ENCODE measurements around the gene ERP29. TPM values are rescaled to one million over a fixed set of nuclear protein-coding genes. Genes with fewer than 3 reads are reported as not detected.
A peak's percentile ranks its signal among the peaks of the same experiment; 100 is the strongest.
"Not testable (repeated sequence)": the region's sequence is repeated elsewhere in the genome, so short reads cannot be mapped to it uniquely, and the experiment has no call there.

The ERP29 gene
- polyA plus RNA-seq, 3 donors from 2014 or later = 106 to 137 (median 119) TPM

DNA sequence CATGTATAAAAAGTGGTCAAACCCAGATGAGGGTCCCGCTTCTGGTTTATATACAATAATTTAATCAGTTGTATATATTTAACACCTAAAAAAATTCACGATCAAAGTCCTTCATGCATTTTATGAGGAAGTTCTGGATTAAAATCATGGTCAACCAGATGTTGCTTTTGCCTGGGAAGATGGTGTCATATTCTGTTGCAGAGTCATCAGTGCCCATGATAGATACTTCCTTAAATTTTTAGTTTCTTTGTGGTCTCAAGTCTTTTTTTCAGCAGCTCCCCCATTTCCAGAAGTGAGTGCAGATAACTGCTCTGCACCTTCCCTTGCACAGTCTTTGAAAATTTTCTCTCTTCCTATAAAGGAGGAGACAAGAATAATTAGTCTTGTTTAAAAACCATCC lies 16.1 kb downstream of the ERP29 start:
- H3K27ac Mint-ChIP-seq = no peak overlapping the region
- H3K36me3 Mint-ChIP-seq = peaks cover 14 to 29% (median 16%) of the 10 kb centered on the region in 3 donors
- no peak overlapping the region for H3K4me3 Mint-ChIP-seq
- no peaks in the 10 kb centered on the region for H3K9me3 Mint-ChIP-seq
- H3K4me1 Mint-ChIP-seq = peaks cover 5% of the 10 kb centered on the region in 2 donors
- H3K27me3 Mint-ChIP-seq (ENCODE audit: low read depth in 3 of 3) = no peaks in the 10 kb centered on the region
- DNase-seq = no peak

DNA sequence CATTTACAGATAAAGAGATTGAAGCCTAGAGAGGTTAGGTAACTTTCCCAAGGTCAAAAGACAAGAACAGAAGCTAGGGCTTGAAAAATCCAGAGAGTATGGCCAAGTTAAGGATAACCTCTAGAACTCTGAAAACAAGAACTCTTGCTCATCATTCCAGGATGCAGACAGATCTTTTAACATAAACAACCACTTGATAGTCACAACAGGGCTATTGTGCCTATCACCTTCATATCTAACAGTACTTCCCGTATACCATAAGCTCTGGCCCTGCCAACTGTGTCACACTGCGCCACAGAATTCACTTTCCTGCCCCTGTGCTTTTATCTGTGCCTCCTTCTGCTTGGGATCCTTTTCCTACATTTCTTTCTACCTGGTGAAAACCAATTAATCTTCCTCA lies 18.2 kb downstream of the ERP29 start:
- Mint-ChIP-seq H3K27ac (peak overlapping the region in 2 of 6 donors; percentile 4 to 5), H3K4me3 (no peak overlapping the region), H3K9me3 (no peaks in the 10 kb centered on the region), H3K27me3 (ENCODE audit: low read depth in 3 of 3) (no peaks in the 10 kb centered on the region), H3K36me3 (peaks cover 14 to 40% (median 16%) of the 10 kb centered on the region in 3 donors), H3K4me1 (no peaks in the 10 kb centered on the region)
- no peak for DNase-seq

DNA sequence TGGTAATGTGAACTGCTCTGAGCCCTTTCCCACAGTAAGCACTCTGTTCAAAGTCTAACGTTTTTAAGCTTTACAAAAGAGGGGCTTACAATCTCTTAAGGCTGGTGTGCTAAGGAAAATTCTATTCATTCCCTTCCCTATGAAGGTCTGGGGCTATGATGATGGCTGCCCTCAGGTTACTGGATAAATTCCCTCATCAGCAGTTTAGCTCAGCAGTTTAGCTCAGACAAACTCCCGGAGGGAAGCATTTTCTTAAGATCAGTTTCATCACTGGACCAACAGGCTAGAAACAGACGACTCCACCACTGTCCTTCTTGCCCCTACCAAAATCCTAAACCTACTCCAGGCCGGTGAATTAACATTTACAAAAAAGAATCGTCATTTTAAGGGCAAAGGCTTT lies 19.1 kb downstream of the ERP29 start:
- H3K9me3 Mint-ChIP-seq = no peaks in the 10 kb centered on the region
- H3K4me1 Mint-ChIP-seq = no peaks in the 10 kb centered on the region
- peaks cover 14 to 42% (median 17%) of the 10 kb centered on the region in 3 donors for H3K36me3 Mint-ChIP-seq
- H3K27me3 Mint-ChIP-seq (ENCODE audit: low read depth in 3 of 3) = no peaks in the 10 kb centered on the region
- H3K4me3 Mint-ChIP-seq = no peak overlapping the region
- no peak for DNase-seq
- peak overlapping the region in 1 of 6 donors; percentile 40 for H3K27ac Mint-ChIP-seq

DNA sequence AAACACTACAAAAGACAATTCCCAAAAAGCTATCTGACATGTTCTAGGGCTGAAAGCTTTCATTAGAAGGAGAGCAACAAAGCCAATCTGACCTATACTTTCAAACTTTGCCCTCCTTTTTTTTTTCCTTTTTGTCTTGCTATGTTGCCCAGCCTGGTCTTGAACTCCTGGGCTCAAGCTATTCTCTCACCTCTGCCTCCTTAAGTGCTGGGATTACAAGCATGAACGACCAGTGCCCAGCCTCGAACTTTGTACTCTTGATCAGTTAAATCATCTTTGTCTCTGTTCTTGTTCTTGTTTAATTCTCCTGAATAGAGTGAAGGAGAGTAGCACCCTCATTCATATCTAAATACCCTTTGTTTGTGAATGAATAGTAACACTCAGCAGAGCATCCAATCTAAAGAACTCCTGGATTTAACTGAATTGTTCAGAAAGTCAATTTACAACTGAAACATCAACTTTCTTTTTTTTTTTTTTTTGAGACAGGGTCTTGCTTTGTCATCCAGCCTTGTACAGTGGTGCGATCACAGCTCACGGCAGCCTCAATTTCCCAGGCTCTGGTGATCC lies 22.1 kb downstream of the ERP29 start:
- no peaks in the 10 kb centered on the region for H3K9me3 Mint-ChIP-seq
- H3K27ac Mint-ChIP-seq = peak overlapping the region in 2 of 6 donors; percentile 0 to 68
- DNase-seq = no peak
- no peaks in the 10 kb centered on the region for H3K4me1 Mint-ChIP-seq
- H3K4me3 Mint-ChIP-seq = no peak overlapping the region
- H3K27me3 Mint-ChIP-seq (ENCODE audit: low read depth in 3 of 3) = peaks cover 0 to 1% (median 0%) of the 10 kb centered on the region in 3 donors
- H3K36me3 Mint-ChIP-seq = peaks cover 27 to 58% (median 34%) of the 10 kb centered on the region in 3 donors

DNA sequence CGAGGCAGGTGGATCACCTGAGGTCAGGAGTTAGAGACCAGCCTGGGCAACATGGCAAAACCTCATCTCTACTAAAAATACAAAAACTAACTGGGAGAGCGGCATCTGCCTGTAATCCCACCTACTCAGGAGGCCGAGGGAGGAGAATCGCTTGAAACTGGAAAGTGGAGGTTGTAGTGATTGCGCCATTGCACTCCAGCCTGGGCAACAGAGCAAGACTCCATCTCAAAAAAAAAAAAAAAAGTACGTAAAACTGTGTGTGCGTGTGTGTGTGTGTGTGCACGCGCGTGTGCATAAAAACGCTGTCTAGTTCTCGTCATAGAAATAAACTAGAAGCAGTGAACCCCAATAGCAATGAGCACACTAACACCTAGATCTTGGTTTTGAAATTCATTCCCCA lies 23.4 kb downstream of the ERP29 start:
- H3K27me3 Mint-ChIP-seq (ENCODE audit: low read depth in 3 of 3); H3K9me3 Mint-ChIP-seq; H3K4me3 Mint-ChIP-seq; H3K4me1 Mint-ChIP-seq; DNase-seq: not testable (repeated sequence)
- Mint-ChIP-seq H3K36me3 (peaks cover 18 to 51% (median 34%) of the 10 kb centered on the region in 3 donors), H3K27ac (peak overlapping the region in 1 of 6 donors; percentile 23)

DNA sequence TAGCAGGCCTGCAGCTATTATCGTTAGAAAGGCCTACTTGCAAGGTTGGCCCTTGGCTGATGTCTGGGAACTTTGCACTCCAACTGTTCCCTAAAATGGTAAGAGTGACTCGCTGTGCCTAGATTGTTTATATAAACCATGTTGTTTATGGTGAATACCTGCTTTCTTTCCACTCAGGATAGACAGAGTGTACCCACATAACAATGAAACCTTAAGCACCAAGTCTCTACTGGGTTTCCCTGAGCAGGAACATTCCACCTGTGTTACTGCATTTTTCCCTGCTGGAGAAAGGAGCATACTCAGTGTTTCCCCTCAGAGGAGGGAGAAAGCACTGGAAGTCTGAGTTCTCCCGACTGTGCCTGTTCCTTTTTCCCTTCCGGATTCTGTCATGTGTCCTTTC lies 32.8 kb downstream of the ERP29 start:
- DNase-seq = no peak
- Mint-ChIP-seq H3K4me3 (no peak overlapping the region), H3K27ac (peak overlapping the region in 3 of 6 donors; percentile 5 to 65 (median 46)), H3K9me3 (no peaks in the 10 kb centered on the region), H3K27me3 (ENCODE audit: low read depth in 3 of 3) (no peaks in the 10 kb centered on the region), H3K4me1 (no peaks in the 10 kb centered on the region), H3K36me3 (peaks cover 17 to 47% (median 18%) of the 10 kb centered on the region in 3 donors)

DNA sequence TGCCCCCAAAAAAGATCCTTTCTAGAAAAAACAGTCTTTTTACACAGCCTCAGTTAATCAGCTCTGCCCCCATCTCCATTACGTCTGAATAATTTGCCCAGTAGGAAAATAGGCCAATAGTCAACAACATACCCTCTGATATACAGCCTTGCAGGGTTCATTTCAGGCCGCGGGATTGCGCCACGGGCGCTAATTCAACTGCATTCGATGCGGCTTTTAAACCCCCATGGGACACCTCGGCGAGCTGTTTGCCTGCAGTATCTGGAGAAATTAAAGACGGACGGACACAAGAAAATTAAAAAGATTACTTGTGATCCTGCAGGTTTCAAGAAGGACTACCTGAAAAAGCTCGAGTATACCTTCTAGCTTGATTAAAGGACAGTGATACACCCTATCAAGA lies 36.1 kb downstream of the ERP29 start:
- Mint-ChIP-seq H3K36me3 (peaks cover 14 to 51% (median 14%) of the 10 kb centered on the region in 3 donors), H3K27me3 (ENCODE audit: low read depth in 3 of 3) (no peaks in the 10 kb centered on the region), H3K9me3 (no peaks in the 10 kb centered on the region), H3K4me3 (no peak overlapping the region), H3K4me1 (no peaks in the 10 kb centered on the region), H3K27ac (peak overlapping the region in 2 of 6 donors; percentile 27 to 29)
- DNase-seq = no peak

DNA sequence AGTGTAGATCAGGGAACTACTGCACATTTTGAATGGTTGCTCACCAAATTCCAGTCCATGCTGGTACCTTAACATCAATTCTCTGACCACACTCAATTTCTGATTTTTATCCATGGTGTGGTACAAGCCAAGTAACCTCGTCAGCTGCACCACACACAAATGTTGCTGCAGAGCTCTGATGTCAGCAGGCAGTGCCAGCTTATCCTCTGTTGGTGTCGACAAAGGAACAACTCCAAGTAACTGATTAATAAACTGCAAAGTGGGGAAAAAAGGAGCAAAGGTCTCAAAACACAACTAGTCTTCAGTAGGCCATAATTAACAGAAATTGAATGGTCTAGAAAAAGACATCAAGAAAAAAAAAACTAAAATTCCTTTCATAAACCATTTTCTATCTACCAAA lies 47.9 kb downstream of the ERP29 start:
- Mint-ChIP-seq H3K4me1 (no peaks in the 10 kb centered on the region), H3K27ac (no peak overlapping the region), H3K27me3 (ENCODE audit: low read depth in 3 of 3) (no peaks in the 10 kb centered on the region), H3K9me3 (no peaks in the 10 kb centered on the region), H3K4me3 (no peak overlapping the region), H3K36me3 (peaks cover 5 to 27% (median 8%) of the 10 kb centered on the region in 3 donors)
- DNase-seq = no peak

DNA sequence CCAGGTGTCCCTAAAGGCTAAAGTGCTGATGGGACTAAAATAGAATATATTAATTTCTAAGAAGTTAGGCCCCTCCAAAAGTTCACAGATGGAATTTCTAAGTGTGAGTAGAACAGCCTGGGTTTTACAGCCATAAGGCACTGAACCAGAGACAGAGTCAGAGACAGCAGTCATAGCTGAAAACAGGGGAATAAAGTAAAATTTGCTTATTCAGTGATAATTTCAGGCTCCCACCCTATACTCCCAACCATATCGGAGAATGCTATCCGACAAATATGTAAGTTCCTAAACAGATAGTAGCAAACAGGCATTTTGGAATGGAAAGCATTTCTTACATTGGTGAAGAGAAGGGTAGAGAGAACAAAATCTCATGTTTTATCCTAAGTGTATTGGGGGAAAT lies 50.0 kb downstream of the ERP29 start:
- H3K27me3 Mint-ChIP-seq (ENCODE audit: low read depth in 3 of 3) = no peaks in the 10 kb centered on the region
- no peaks in the 10 kb centered on the region for H3K4me1 Mint-ChIP-seq
- no peak overlapping the region for H3K4me3 Mint-ChIP-seq
- H3K9me3 Mint-ChIP-seq = no peaks in the 10 kb centered on the region
- peaks cover 9 to 34% (median 10%) of the 10 kb centered on the region in 3 donors for H3K36me3 Mint-ChIP-seq
- no peak overlapping the region for H3K27ac Mint-ChIP-seq
- DNase-seq = no peak

DNA sequence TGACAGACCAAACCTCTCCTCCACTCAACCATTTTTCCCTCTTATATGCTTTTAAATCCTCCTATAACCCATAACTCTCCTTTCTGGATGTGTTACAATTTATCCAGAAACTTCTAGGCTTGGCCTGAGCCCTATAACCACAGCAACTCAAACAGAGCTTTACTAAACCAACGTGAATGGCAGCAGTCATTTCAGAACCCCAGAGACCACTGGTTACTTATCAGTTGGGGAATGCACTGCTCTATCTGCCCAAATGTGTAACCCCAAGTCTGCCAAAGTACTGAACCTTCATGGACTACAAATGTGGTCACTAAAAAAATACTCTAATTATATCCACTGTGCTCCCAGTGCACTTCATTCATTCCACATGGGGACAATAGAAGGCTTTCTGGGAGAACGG lies 53.3 kb downstream of the ERP29 start:
- Mint-ChIP-seq H3K36me3 (peaks cover 16 to 41% (median 25%) of the 10 kb centered on the region in 3 donors), H3K27ac (peak overlapping the region in 2 of 6 donors; percentile 4 to 21), H3K27me3 (ENCODE audit: low read depth in 3 of 3) (no peaks in the 10 kb centered on the region), H3K4me3 (no peak overlapping the region), H3K4me1 (no peaks in the 10 kb centered on the region), H3K9me3 (no peaks in the 10 kb centered on the region)
- DNase-seq = no peak

Other genes starting within 250 kb of the ERP29 start
- 10 to 100 TPM in 1 of 3 donors, 1 to 10 TPM in 2; 1.7 to 18.7 (median 8.2) TPM for gene ALDH2, start 246.5 kb upstream of the ERP29 start, polyA plus RNA-seq
- 10 to 100 TPM; 25.1 to 39.1 (median 36.7) TPM for gene MAPKAPK5, start 171.2 kb upstream of the ERP29 start, polyA plus RNA-seq
- 10 to 100 TPM; 11.2 to 15.1 (median 11.8) TPM for gene TMEM116, start 261 bp upstream of the ERP29 start, polyA plus RNA-seq
- gene NAA25, start 95.4 kb downstream of the ERP29 start, polyA plus RNA-seq = 10 to 100 TPM in 1 of 3 donors, 1 to 10 TPM in 2; 3.9 to 20.3 (median 9.4) TPM
- gene TRAFD1, start 112.1 kb downstream of the ERP29 start, polyA plus RNA-seq = 10 to 100 TPM; 46.2 to 84.6 (median 79.5) TPM

Data from immature natural killer cell (primary cell).